ENCODE data around the gene PLEKHA5.
"Not testable (repeated sequence)": the region's sequence is repeated elsewhere in the genome, so short reads cannot be mapped to it uniquely, and the experiment has no call there.

PLEKHA5 gene

GRCh38 chr12:19287302-19287701, 157.8 kb downstream of the PLEKHA5 start:
- Mint-ChIP-seq H3K27ac (ENCODE audit: low read depth) (no peak overlapping the region), H3K4me3 (no peak overlapping the region), H3K36me3 (ENCODE audit: insufficient read depth) (peaks cover 1% of the 10 kb centered on the region), H3K4me1 (no peaks in the 10 kb centered on the region), H3K27me3 (no peaks in the 10 kb centered on the region), H3K9me3 (no peaks in the 10 kb centered on the region)
- DNase-seq (ENCODE audit: low spot score in 2 of 2) (no peak), ATAC-seq (replicated peaks; ENCODE audit: extremely low read depth, poor library complexity, severe bottlenecking) (no peak)

DNA sequence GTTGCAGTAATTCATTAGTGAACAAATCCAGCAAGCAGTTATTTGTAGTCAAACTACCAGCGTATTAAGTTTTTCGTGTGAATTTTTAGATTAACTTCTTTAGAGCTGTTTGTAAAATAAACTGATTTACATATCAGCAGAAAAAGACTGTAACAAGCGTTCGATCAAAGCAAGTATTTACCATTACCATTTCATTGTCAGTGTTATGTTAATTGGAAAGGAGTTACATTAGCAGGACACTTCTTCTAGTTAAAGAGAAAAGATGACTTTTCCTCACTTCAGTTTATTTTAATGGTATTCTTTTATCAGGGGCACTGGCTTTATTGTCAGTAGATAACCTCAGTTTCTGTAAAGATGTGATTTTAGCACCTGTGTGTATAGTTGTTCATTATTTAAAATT, 158.6 kb downstream of the PLEKHA5 start:
- no peak overlapping the region for H3K27ac Mint-ChIP-seq (ENCODE audit: low read depth)

DNA sequence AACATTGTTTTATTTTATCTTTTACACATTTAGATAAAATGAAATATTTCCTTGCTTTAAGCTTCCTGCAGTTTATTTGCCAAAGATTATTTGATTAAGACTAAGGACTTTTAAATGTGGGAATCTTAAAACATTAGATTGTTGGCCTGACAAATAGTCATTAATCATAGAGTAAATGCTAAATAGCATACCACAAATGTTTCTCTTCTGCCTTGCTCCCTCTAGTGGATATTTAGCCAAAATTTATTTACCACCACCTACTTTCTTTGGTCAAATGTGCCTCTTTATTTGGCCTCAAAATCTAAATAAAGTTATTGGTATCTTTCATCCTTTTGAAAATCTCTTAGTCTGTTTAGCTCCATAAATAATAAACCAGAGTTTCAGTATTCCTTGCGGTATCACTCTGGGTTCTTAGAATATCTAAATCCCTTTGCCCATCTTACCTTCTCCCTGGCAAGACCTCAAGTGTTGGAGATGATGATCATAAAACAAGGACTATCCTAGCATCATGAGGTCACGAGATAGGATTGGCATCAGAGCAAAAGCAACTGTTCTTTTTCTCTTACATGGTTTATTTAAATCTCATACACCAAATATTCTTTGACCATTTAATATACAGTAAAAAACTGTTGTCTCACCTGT, 159.2 kb downstream of the PLEKHA5 start:
- H3K9me3 Mint-ChIP-seq: no peaks in the 10 kb centered on the region
- DNase-seq (ENCODE audit: low spot score in 2 of 2) (no peak), ATAC-seq (replicated peaks; ENCODE audit: extremely low read depth, poor library complexity, severe bottlenecking) (no peak)
- H3K27ac Mint-ChIP-seq (ENCODE audit: low read depth): no peak overlapping the region
- H3K27me3 Mint-ChIP-seq: no peaks in the 10 kb centered on the region
- no peak overlapping the region for H3K4me3 Mint-ChIP-seq
- H3K4me1 Mint-ChIP-seq: no peaks in the 10 kb centered on the region
- H3K36me3 Mint-ChIP-seq (ENCODE audit: insufficient read depth): peaks cover 1% of the 10 kb centered on the region

More for the DNA sequence above, 158.6 kb downstream of the PLEKHA5 start:
- DNase-seq (ENCODE audit: low spot score in 2 of 2) (no peak), ATAC-seq (replicated peaks; ENCODE audit: extremely low read depth, poor library complexity, severe bottlenecking) (no peak)
- H3K9me3 Mint-ChIP-seq: no peaks in the 10 kb centered on the region
- no peak overlapping the region for H3K4me3 Mint-ChIP-seq
- no peaks in the 10 kb centered on the region for H3K4me1 Mint-ChIP-seq
- peaks cover 1% of the 10 kb centered on the region for H3K36me3 Mint-ChIP-seq (ENCODE audit: insufficient read depth)
- no peaks in the 10 kb centered on the region for H3K27me3 Mint-ChIP-seq

GRCh38 chr12:19298836-19299605, 169.5 kb downstream of the PLEKHA5 start:
- Mint-ChIP-seq H3K36me3 (ENCODE audit: insufficient read depth) (peaks cover 2% of the 10 kb centered on the region), H3K4me1 (no peaks in the 10 kb centered on the region), H3K27me3 (no peaks in the 10 kb centered on the region), H3K4me3 (no peak overlapping the region), H3K9me3 (no peaks in the 10 kb centered on the region), H3K27ac (ENCODE audit: low read depth) (no peak overlapping the region)
- no peak for DNase-seq (ENCODE audit: low spot score in 2 of 2)
- no peak for ATAC-seq (replicated peaks; ENCODE audit: extremely low read depth, poor library complexity, severe bottlenecking)

GRCh38 chr12:19299765-19300164, 170.2 kb downstream of the PLEKHA5 start:
- Mint-ChIP-seq H3K4me1 (no peaks in the 10 kb centered on the region), H3K4me3 (no peak overlapping the region), H3K36me3 (ENCODE audit: insufficient read depth) (peaks cover 2% of the 10 kb centered on the region), H3K27ac (ENCODE audit: low read depth) (no peak overlapping the region), H3K27me3 (no peaks in the 10 kb centered on the region), H3K9me3 (no peaks in the 10 kb centered on the region)
- no peak for DNase-seq (ENCODE audit: low spot score in 2 of 2)
- no peak for ATAC-seq (replicated peaks; ENCODE audit: extremely low read depth, poor library complexity, severe bottlenecking)

DNA sequence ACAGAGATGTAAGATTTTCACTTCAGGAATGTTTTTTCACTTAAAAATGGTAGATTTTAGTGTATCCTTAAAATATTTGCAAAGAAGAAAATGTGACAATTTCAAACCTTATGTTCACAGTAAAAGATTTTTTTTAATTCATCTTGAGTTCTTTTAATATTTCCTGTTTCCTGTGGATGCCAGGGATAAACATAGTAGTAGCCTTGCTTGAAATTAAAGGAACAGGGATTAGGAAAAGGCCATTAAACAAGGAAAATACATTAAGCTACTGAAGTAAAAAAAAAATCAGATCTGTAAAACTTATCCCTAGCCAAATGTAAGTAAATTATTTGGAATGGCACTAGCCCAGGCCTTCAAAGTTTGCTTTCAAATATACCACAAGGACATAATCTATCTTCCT, 171.7 kb downstream of the PLEKHA5 start:
- peaks cover 2% of the 10 kb centered on the region for H3K36me3 Mint-ChIP-seq (ENCODE audit: insufficient read depth)
- DNase-seq (ENCODE audit: low spot score in 2 of 2) (no peak), ATAC-seq (replicated peaks; ENCODE audit: extremely low read depth, poor library complexity, severe bottlenecking) (no peak)
- H3K27ac Mint-ChIP-seq (ENCODE audit: low read depth): no peak overlapping the region
- no peaks in the 10 kb centered on the region for H3K9me3 Mint-ChIP-seq
- no peaks in the 10 kb centered on the region for H3K4me1 Mint-ChIP-seq
- H3K27me3 Mint-ChIP-seq: no peaks in the 10 kb centered on the region
- H3K4me3 Mint-ChIP-seq: no peak overlapping the region

DNA sequence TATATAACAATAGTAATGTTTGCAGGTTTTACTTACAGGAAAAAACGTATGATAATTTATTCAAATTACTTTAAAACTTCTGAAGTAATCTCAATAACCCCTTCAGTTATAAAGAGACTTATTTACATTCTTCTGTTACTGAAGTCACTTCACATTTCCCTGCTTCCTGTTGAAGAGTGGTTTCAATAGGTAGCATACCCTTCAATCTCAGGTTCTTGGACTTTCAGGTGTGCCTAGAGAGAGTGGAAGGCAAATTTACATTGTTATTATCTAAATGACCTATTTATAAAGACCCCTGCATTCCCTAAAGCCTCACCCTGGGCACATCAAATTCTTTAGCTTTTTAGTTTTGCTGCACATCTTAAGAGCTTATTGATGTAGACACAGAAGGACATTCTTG, 172.2 kb downstream of the PLEKHA5 start:
- Mint-ChIP-seq H3K9me3 (no peaks in the 10 kb centered on the region), H3K27me3 (no peaks in the 10 kb centered on the region), H3K36me3 (ENCODE audit: insufficient read depth) (peaks cover 2% of the 10 kb centered on the region), H3K27ac (ENCODE audit: low read depth) (no peak overlapping the region), H3K4me3 (no peak overlapping the region), H3K4me1 (no peaks in the 10 kb centered on the region)
- DNase-seq (ENCODE audit: low spot score in 2 of 2): no peak
- no peak for ATAC-seq (replicated peaks; ENCODE audit: extremely low read depth, poor library complexity, severe bottlenecking)

- DNase-seq (ENCODE audit: low spot score in 2 of 2) (no peak), ATAC-seq (replicated peaks; ENCODE audit: extremely low read depth, poor library complexity, severe bottlenecking) (no peak)
- Mint-ChIP-seq H3K36me3 (ENCODE audit: insufficient read depth) (no peaks in the 10 kb centered on the region), H3K4me3 (no peak overlapping the region), H3K9me3 (no peaks in the 10 kb centered on the region), H3K27ac (ENCODE audit: low read depth) (no peak overlapping the region), H3K27me3 (no peaks in the 10 kb centered on the region), H3K4me1 (no peaks in the 10 kb centered on the region)
Observed at GRCh38 chr12:19302100-19302640, 172.6 kb downstream of the PLEKHA5 start.

- ATAC-seq (replicated peaks; ENCODE audit: extremely low read depth, poor library complexity, severe bottlenecking) (no peak), DNase-seq (ENCODE audit: low spot score in 2 of 2) (no peak)
- Mint-ChIP-seq H3K36me3 (ENCODE audit: insufficient read depth) (peaks cover 1% of the 10 kb centered on the region), H3K27ac (ENCODE audit: low read depth) (no peak overlapping the region), H3K4me3 (no peak overlapping the region), H3K4me1 (no peaks in the 10 kb centered on the region), H3K27me3 (no peaks in the 10 kb centered on the region), H3K9me3 (no peaks in the 10 kb centered on the region)
Observed at GRCh38 chr12:19303496-19303895, 174.0 kb downstream of the PLEKHA5 start.

- ATAC-seq (replicated peaks; ENCODE audit: extremely low read depth, poor library complexity, severe bottlenecking) (no peak), DNase-seq (ENCODE audit: low spot score in 2 of 2) (no peak)
- H3K36me3 Mint-ChIP-seq (ENCODE audit: insufficient read depth): peaks cover 1% of the 10 kb centered on the region
- H3K27ac Mint-ChIP-seq (ENCODE audit: low read depth): no peak overlapping the region
- no peaks in the 10 kb centered on the region for H3K4me1 Mint-ChIP-seq
- H3K4me3 Mint-ChIP-seq: no peak overlapping the region
- no peaks in the 10 kb centered on the region for H3K9me3 Mint-ChIP-seq
- H3K27me3 Mint-ChIP-seq: no peaks in the 10 kb centered on the region
Observed at GRCh38 chr12:19304149-19304750, 174.7 kb downstream of the PLEKHA5 start.

- H3K36me3 Mint-ChIP-seq (ENCODE audit: insufficient read depth); H3K4me1 Mint-ChIP-seq; H3K27ac Mint-ChIP-seq (ENCODE audit: low read depth); H3K4me3 Mint-ChIP-seq; DNase-seq (ENCODE audit: low spot score in 2 of 2); H3K27me3 Mint-ChIP-seq; ATAC-seq (replicated peaks; ENCODE audit: extremely low read depth, poor library complexity, severe bottlenecking); H3K9me3 Mint-ChIP-seq: not testable (repeated sequence)
Observed at GRCh38 chr12:19305621-19306020, 176.1 kb downstream of the PLEKHA5 start.

DNA sequence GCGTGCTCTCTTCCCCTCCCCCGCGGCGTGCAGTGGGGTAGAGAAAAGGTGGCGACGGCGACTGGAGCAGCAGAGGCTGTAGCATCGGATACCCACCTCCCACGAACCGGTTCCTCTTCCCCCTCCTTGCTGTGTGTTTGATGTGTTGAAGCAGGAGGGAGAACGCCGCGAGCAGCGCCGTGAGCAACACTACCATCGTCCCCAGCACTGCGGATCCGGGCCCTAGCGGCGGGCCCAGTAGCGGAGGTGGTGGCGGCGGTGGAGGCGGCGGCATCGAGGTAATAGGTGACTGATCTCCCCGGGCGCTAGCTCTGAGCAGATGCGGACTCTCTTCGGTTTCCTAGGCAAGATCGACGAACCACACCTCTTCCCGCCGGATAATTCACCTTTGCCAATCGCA, 176.8 kb downstream of the PLEKHA5 start:
- Mint-ChIP-seq H3K36me3 (ENCODE audit: insufficient read depth) (peaks cover 1% of the 10 kb centered on the region), H3K27ac (ENCODE audit: low read depth) (no peak overlapping the region), H3K27me3 (no peaks in the 10 kb centered on the region), H3K4me3 (no peak overlapping the region), H3K4me1 (no peaks in the 10 kb centered on the region), H3K9me3 (no peaks in the 10 kb centered on the region)
- ATAC-seq (replicated peaks; ENCODE audit: extremely low read depth, poor library complexity, severe bottlenecking) (no peak), DNase-seq (ENCODE audit: low spot score in 2 of 2) (no peak)

DNA sequence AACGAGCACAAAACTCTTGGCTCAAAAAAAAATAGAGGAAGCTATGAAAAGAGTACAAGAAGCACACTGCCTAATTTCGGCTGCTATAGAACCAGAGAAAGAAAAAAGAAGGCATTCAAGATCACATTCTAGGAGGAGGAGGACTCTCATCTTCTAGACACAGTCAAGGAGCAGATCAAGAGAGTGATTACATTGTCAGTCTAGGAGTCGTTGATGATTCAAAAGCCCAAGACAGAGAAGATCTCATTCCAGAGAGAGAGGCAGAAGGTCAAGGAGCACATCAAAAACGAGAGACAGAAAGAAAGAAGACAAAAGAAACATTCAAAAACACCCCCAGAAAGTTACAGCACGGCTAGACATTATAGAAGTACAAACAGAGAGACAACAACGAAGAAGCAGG, 177.9 kb downstream of the PLEKHA5 start:
- no peaks in the 10 kb centered on the region for H3K9me3 Mint-ChIP-seq
- H3K27ac Mint-ChIP-seq (ENCODE audit: low read depth): no peak overlapping the region
- H3K36me3 Mint-ChIP-seq (ENCODE audit: insufficient read depth): peaks cover 1% of the 10 kb centered on the region
- ATAC-seq (replicated peaks; ENCODE audit: extremely low read depth, poor library complexity, severe bottlenecking) (no peak), DNase-seq (ENCODE audit: low spot score in 2 of 2) (no peak)
- no peaks in the 10 kb centered on the region for H3K27me3 Mint-ChIP-seq
- no peak overlapping the region for H3K4me3 Mint-ChIP-seq
- no peaks in the 10 kb centered on the region for H3K4me1 Mint-ChIP-seq
